PC-9 (cell line): ENCODE measurements around the gene FNDC3B.

Experiments used
- CTCF ChIP-seq: fragments of 200-600 bp; sonication (generic); conservative IDR thresholded peaks from 2 replicates; pipeline ENCODE4 v1.6.1; 2017; ENCODE audit warnings: mixed run types, antibody characterized with exemption, mild to moderate bottlenecking, moderate library complexity
- EZH2 ChIP-seq: fragments of 200-600 bp; sonication (generic); IDR thresholded peaks from 2 replicates; pipeline ENCODE4 v1.8.0; 2017; ENCODE audit warnings: antibody characterized with exemption, low read depth

- no peak for TF ChIP-seq EZH2
- TF ChIP-seq CTCF: no peak
Observed at GRCh38 chr3:172404237-172404962, 365.0 kb downstream of the FNDC3B start.
